ENCODE data around the gene USP48. TPM values are rescaled to one million over a fixed set of nuclear protein-coding genes. Genes with fewer than 3 reads are reported as not detected.

Gene USP48
- total and polyA plus RNA-seq, 2 of the 8 experiments (the other 6 are each of a cell fraction or from before 2014, with no cell fraction given) = 12.8 to 83.5 TPM

DNA sequence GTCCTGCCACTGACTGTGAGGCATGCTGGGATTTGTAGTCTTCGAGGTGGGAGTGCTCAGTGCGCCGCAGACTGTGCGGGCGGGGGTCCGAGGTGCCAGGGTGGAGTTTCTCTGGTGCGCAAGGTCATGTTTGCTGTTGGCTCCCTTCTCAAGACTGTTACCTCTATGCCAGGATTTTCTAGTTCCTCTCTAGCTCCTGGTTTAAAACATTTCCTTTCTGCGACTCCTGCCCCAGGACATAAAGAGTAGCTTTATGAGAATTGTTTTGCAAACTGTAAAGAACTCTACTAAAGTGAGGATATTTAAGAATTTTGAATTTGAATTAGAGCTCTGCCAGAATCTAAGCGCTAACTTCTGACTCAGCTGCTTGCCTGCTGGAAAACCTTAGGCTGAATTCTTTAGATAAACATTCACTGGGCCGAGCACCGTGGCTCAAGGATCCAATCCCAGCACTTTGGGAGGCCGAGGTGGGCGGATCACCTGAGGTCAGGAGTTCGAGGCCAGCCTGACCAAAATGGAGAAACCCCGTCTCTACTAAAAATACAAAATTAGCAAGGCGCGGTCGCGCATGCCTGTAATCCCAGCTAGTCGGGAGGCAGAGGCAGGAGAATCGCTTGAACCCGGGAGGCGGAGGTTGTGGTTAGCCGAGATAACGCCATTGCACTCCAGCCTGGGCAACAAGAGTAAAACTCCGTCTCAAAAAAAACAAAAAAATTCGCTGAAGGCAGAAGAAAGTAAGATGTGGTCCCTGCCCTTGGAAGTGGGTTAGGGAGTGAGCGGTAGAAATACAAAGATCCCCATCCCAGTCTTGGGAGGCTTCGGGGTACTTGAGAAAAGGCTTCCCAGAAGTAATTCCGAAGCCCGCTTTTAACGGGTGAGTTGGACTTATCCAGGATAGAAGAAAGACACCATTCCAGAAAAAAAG is 992 bp upstream of the USP48 start (continued):
- TF ChIP-seq, protein P1, sequence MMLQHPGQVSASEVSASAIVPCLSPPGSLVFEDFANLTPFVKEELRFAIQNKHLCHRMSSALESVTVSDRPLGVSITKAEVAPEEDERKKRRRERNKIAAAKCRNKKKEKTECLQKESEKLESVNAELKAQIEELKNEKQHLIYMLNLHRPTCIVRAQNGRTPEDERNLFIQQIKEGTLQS (IDR thresholded peaks at IDR 0.05; ENCODE audit: insufficient read depth, low read depth, low read length) = peak; percentile 57; the same call in 1 of the 2 replicates
- TF ChIP-seq ASH2L (IDR thresholded peaks at IDR 0.05; ENCODE audit: low read length) (peak; percentile 10), SP4 (IDR thresholded peaks at IDR 0.05; ENCODE audit: low read length) (0 out of 2 replicates have a peak, but pooled peaks have one; percentile 5), SP1 (IDR thresholded peaks at IDR 0.05; ENCODE audit: low read depth, low read length) (peak; percentile 75), TEAD4 (IDR thresholded peaks at IDR 0.05; ENCODE audit: low read depth, low read length) (peak; percentile 19; the same call in 1 of the 2 replicates), JUND (IDR thresholded peaks at IDR 0.05; ENCODE audit: low read length) (no peak)
- TF ChIP-seq, protein P2, sequence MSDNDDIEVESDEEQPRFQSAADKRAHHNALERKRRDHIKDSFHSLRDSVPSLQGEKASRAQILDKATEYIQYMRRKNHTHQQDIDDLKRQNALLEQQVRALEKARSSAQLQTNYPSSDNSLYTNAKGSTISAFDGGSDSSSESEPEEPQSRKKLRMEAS (IDR thresholded peaks at IDR 0.05) = 0 out of 2 replicates have a peak, but pooled peaks have one; percentile 18
